DMS53 (cell line): ENCODE data around the gene SERPINA3.
"Not testable (repeated sequence)": the region's sequence is repeated elsewhere in the genome, so short reads cannot be mapped to it uniquely, and the experiment has no call there.

ENCODE experiments used
- DNase-seq: peaks from one replicate; lab custom pipeline; 2025; lab: John Stamatoyannopoulos, UW

The SERPINA3 gene

DNA sequence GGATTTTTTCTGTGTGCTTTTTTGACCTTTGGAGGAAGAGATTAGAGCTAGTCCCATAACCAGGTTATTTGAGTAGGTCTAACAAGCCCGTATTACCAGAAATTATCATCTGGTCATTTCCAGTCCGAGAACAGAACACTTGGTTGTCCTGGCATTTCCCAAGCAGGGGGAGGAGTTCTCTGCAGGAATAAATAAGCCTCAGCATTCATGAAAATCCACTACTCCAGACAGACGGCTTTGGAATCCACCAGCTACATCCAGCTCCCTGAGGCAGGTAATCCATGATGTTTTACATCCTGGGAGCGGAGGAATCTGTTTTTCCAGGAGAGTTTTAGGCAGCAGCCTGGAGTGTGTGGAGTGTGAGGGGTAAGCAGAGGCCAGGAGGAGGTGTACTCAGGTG is at the start of gene SERPINA3:
TSS of gene SERPINA3 (plus strand) at position 218 of the 400 bp plus-strand sequence. CDS start 2,051 bp downstream, outside the sequence.
- no peak for DNase-seq

- no peak for DNase-seq
Measured at GRCh38 chr14:94562941-94563883, 49.0 kb upstream of the SERPINA3 start.

DNA sequence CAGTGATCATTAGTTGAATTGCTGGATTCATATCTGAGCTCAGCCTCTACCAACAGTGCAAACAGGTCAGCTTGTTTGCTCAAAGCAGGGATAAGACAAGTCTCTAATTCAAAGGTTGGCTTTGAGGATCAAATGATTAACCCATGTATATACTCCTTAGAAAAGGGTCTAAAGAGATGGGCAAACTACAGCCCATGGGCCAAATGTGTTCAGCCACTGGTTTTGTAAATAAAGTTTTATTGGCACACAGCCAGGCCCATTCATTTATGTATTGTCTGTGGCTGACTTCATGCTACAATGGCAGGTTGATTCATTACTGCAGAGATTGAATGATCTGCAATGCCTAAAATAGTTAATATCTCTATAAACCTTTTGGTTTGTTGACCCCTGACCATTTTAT is 47.8 kb upstream of the SERPINA3 start:
- no peak for DNase-seq

DNA sequence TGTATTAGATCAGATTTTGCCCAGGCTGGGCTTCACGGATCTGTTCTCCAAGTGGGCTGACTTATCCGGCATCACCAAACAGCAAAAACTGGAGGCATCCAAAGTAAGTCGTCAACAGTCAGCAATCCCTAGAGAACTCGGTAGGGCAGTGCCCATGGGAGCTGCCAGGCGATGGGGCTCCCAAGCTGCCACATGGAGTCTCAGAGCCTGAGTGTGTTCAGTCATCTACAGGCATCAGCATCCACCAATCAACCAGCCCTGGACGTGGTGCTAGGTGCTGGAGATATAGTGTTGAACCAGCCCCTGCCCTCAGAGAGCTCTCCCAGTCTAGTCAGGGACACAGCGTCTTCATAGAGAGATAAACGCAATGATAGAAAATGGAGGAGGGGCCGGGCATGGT is 44.0 kb upstream of the SERPINA3 start:
- no peak for DNase-seq

GRCh38 chr14:94569381-94570001 is 42.7 kb upstream of the SERPINA3 start:
- DNase-seq, result no peak

DNA sequence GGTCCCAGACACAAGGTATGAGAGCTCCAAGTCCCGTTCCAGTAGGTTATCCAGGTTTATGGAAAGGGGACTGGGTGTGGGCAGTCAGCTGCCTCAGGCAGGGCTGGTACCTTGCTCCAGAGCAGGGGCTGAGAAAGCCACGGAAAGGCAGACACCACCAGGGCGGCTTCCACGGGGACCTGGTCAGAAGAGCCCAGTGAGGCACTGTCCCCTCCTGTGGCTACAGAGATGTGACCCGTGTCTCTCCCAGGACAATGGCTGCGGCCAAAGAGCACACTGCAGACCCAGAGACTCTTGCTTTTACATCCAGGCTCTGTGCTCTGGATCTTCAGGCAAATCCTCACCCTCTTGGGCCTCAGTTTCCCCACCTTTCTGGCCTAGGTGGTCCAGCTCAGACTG is 42.2 kb upstream of the SERPINA3 start:
- no peak for DNase-seq

- no peak for DNase-seq
Measured at GRCh38 chr14:94570440-94570839, 41.8 kb upstream of the SERPINA3 start.

DNA sequence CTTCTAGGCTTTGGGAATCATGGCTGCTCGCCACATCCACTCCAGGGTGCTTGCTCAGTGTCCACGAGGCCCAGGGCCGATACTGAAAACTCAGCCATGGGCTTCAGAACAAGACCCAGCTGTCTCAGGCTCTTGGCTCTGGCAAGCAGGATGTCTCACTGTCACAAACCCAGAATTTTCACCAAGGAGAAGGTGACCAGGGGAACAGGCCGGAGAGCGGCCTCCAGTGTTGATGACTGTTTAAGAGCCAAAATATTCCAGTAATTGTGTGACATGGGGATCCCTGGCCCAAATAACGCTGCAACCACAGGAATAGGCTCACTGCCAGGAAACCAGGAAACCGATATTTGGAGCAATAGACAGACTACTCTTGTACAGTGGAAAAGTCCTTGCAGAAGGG is 40.8 kb upstream of the SERPINA3 start:
- no peak for DNase-seq

DNA sequence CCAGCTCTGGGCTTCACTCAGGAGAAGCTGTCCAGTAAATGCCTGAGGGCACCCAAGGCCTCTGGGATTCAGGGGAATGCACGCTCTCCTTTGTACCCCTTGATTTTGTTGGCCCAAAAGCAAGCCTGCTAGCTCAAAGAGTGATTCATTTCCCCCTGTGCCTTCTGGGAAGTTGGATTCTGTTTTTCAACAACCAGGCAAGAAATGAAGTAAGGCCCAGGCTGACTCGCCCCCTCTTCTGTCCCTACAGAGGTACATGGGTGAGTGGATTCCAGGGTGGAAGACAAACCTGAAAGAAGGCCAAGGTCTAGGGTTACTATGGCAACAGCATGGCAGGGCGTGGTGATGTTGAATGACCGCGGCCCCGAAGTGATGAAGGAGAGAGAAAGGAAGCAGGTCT is 40.2 kb upstream of the SERPINA3 start:
- no peak for DNase-seq

GRCh38 chr14:94572637-94573303 is 39.4 kb upstream of the SERPINA3 start:
- DNase-seq, result no peak

GRCh38 chr14:94573475-94574277 is 38.5 kb upstream of the SERPINA3 start:
- no peak for DNase-seq

DNA sequence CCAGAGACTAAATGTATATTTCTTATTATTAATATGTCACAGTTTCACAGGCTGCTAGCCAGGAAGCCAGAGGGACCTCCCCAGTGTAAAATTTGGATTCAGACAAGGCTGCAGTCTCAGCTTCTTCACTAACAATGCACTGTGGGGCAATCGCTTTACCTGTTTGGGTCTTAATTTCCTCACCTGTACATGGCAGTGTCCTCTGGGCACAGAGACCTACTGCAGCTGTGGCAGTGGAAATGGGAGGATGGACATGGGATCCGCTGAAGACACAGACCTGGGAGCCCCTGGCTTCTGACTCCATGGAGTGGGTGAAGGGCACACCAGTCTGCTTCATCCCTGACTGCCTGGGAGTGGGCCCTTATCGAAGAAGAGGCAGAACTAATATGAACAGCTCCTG is 37.9 kb upstream of the SERPINA3 start:
- DNase-seq, result no peak

DNA sequence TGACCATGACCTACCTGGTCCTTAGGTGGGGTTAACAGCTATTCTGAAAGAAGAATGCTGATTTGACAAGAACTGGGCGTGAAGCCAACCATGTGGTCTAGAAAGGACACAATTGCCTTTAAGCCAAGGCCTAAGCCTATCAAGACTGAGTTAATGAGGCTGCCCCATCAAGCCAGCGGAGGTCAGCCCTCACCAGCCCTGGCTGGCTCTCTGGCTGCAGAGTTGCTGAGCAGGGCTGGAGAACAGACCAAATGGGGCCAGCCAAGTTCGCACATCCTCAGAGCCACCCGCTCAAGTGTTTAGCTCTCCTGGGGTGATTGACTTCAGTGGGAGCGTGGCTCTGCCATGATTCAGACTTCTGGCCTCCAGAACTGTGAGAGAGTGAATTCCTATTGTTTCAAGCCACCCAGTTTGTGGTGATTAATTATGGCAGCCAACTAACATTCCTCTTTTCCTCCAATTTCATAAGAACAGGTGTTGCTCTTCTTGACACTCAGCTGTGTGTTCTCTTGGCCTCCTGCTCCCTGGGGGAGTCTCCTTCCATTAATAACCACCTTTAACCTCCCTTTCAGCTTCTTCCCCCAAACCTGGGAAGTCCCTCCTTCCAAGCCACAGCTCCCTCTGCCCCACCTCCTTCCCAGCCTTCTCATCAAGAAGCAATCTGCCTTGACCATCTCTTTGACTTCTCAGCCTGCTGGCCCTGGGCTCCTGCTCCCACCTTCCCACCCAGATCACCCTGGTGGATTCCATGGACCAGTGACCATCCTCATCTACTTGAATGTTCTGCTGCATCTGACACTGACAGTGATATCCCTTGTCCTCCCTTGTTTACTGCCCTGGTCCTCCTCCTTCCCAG is 36.2 kb upstream of the SERPINA3 start:
- no peak for DNase-seq

DNA sequence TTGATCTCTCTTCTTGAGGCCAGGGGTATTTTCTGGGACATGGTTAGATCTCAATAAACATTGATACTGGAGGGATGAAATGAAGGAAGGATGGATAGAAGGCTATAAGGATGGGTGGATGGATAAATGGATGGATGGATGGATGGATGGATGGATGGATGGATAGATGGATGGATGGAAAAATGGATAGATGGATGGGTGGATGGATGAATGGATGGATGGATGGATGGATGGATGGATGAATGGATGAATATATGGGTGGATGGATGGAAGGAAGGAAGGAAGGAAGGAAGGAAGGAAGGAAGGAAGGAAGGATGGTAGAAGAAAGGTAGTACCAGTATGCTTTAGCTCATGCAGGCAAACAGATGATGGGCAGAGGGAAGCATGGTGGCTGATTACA is 34.7 kb upstream of the SERPINA3 start:
- DNase-seq, result not testable (repeated sequence)

GRCh38 chr14:94578712-94579111 is 33.5 kb upstream of the SERPINA3 start:
- DNase-seq, result no peak

DNA sequence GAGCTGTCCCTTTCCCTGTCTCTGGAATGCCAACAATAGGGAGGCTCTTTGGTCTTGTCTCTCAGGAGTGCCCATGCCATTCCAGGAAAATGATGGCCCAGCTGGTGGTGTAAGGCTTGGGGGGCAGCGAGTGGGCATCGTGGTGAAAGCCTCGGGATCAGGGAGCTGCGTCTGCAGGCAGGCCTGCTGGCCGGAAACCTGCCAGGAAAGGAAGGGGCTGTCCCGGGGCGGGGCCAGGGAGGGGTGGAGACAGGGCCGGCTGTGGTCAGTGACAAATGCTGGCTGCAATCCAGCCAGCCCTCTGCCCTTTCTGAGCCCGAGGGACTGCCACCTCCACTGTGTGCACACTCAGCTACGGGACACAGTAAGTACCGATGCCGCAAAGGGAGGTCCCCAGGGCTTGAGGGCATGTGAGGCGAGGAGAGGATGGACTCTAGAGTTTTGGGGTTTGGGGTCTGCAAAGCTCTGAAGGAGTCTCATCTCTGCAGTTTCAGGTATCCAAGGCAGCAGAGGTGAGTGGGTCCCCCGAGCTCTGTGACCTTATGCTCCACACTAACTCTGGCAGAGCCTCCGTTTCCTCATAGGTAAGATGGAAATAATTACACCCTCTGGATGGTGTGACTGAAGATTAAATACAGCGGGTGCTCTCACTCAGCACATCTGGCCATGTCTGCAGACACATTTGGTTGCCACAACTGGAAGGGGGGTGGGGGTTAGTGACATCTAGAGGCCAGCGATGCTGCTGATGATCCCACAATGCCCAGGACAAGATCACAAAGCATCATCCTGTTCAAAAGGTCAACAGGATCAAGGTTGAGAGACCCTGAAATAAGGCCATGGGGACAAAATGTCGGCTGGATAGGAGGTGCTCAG is 30.8 kb upstream of the SERPINA3 start, which contains the start of gene SERPINA5:
TSS of gene SERPINA5 (plus strand) at position 300 of the 873 bp plus-strand sequence. CDS start 5,937 bp downstream, outside the sequence.
- DNase-seq, result no peak

- DNase-seq, result no peak
Measured at GRCh38 chr14:94582199-94582750, 29.9 kb upstream of the SERPINA3 start.

DNA sequence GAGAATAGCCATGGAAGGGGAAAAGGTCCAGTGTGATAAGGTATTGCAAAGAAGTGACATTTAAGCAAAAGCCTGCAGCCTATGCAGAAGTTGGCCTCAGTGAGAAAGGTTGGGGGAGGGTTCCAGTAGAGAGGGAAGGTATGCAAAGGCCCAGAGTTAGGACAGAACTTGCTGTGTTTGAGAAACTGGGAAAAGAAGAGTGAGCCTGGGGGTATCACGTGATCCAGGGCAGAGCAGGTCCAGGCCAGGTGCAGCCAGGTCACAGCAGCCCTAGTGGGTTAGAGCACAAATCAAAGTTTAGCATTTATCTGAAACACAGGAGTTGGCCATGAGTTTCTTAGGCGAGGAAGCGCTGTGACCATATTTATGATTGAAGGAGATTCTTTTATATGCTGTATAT is 29.3 kb upstream of the SERPINA3 start:
- DNase-seq, result no peak

- no peak for DNase-seq
Measured at GRCh38 chr14:94583557-94583956, 28.6 kb upstream of the SERPINA3 start.
